Activated T-cell treated with anti-CD3 and anti-CD28 coated beads for 24 hours (primary cell): Measurements from ENCODE around the gene THSD7A.

Experiments used
- DNase-seq: peaks from one replicate; pipeline ENCODE4 v3.0.0-alpha.2; 2020; ENCODE audit warnings: low read depth

THSD7A gene

GRCh38 chr7:11817111-11817740 is 14.8 kb downstream of the THSD7A start:
- no peak for DNase-seq

GRCh38 chr7:11811709-11812108 is 20.3 kb downstream of the THSD7A start:
- no peak for DNase-seq

- DNase-seq: no peak
Measured at GRCh38 chr7:11810043-11810625, 21.9 kb downstream of the THSD7A start.

- no peak for DNase-seq
Measured at GRCh38 chr7:11807000-11807399, 25.0 kb downstream of the THSD7A start.

- DNase-seq: no peak
Measured at GRCh38 chr7:11804621-11805020, 27.4 kb downstream of the THSD7A start.

GRCh38 chr7:11795231-11795630 is 36.8 kb downstream of the THSD7A start:
- no peak for DNase-seq

- no peak for DNase-seq
Measured at GRCh38 chr7:11792166-11792565, 39.8 kb downstream of the THSD7A start.

- DNase-seq: no peak
Measured at GRCh38 chr7:11788568-11788967, 43.4 kb downstream of the THSD7A start.

GRCh38 chr7:11787534-11787933 is 44.5 kb downstream of the THSD7A start:
- no peak for DNase-seq

GRCh38 chr7:11786186-11786585 is 45.8 kb downstream of the THSD7A start:
- no peak for DNase-seq

GRCh38 chr7:11784769-11785536 is 47.0 kb downstream of the THSD7A start:
- no peak for DNase-seq

GRCh38 chr7:11779864-11780674 is 51.9 kb downstream of the THSD7A start:
- no peak for DNase-seq

GRCh38 chr7:11776039-11776438 is 56.0 kb downstream of the THSD7A start:
- no peak for DNase-seq

- DNase-seq: no peak
Measured at GRCh38 chr7:11775401-11775800, 56.6 kb downstream of the THSD7A start.

GRCh38 chr7:11768263-11768662 is 63.7 kb downstream of the THSD7A start:
- DNase-seq: no peak

GRCh38 chr7:11767148-11767547 is 64.8 kb downstream of the THSD7A start:
- DNase-seq: no peak

- no peak for DNase-seq
Measured at GRCh38 chr7:11760372-11760771, 71.6 kb downstream of the THSD7A start.

- DNase-seq: no peak
Measured at GRCh38 chr7:11758627-11759111, 73.3 kb downstream of the THSD7A start.

GRCh38 chr7:11757153-11757552 is 74.8 kb downstream of the THSD7A start:
- DNase-seq: no peak

GRCh38 chr7:11754933-11755332 is 77.1 kb downstream of the THSD7A start:
- DNase-seq: no peak

- no peak for DNase-seq
Measured at GRCh38 chr7:11754123-11754522, 77.9 kb downstream of the THSD7A start.

- no peak for DNase-seq
Measured at GRCh38 chr7:11753433-11753832, 78.6 kb downstream of the THSD7A start.
